ENCODE measurements around the gene ATRNL1. TPM values are rescaled to one million over a fixed set of nuclear protein-coding genes. Genes with fewer than 3 reads are reported as not detected.
A peak's percentile ranks its signal among the peaks of the same experiment; 100 is the strongest.

Gene ATRNL1
- total and polyA plus RNA-seq, 2 donors from 2014 or later: 2.4 to 7.1 TPM

DNA sequence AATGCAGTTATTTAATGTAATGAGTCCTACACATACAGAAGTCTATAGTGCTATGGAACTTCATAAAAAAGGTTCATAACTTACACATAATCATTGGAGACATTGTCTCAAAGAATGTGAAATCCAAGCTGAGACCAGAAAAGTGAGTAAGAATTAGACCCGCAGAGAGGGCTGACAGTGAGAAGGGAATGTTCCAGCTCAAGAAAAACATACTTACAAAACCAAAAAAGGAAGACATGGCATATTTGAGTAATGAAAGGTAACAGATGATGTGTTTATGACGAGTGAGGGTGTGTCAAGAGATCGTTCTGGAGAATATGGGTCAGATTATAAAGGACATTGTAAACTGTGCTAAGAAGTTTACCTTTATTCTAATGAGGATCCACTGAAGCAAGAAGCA lies 566.5 kb downstream of the ATRNL1 start:
- no peaks in the 10 kb centered on the region for H3K36me3 ChIP-seq (ENCODE audit: control insufficient read depth in 2 of 3, insufficient read depth in 3 of 3, low read length in 3 of 3)
- H3K9me3 ChIP-seq (ENCODE audit: control insufficient read depth in 2 of 3, insufficient read depth in 1 of 3, low read length in 3 of 3): no peaks in the 10 kb centered on the region
- TF ChIP-seq, protein P1, sequence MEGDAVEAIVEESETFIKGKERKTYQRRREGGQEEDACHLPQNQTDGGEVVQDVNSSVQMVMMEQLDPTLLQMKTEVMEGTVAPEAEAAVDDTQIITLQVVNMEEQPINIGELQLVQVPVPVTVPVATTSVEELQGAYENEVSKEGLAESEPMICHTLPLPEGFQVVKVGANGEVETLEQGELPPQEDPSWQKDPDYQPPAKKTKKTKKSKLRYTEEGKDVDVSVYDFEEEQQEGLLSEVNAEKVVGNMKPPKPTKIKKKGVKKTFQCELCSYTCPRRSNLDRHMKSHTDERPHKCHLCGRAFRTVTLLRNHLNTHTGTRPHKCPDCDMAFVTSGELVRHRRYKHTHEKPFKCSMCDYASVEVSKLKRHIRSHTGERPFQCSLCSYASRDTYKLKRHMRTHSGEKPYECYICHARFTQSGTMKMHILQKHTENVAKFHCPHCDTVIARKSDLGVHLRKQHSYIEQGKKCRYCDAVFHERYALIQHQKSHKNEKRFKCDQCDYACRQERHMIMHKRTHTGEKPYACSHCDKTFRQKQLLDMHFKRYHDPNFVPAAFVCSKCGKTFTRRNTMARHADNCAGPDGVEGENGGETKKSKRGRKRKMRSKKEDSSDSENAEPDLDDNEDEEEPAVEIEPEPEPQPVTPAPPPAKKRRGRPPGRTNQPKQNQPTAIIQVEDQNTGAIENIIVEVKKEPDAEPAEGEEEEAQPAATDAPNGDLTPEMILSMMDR (IDR thresholded peaks at IDR 0.05; ENCODE audit: borderline replicate concordance, extremely low read depth, insufficient read depth): no peak
- H3K27me3 ChIP-seq (ENCODE audit: control insufficient read depth, insufficient read depth, low read length): no peaks in the 10 kb centered on the region
- no peak overlapping the region for H3K4me3 ChIP-seq (ENCODE audit: low read length in 3 of 3)
- intact Hi-C loops (cut with DNase I): no loop called here
- FAIRE-seq (no peak), DNase-seq (no peak)
- no peaks in the 10 kb centered on the region for H3K4me1 ChIP-seq (ENCODE audit: control insufficient read depth in 2 of 3, insufficient read depth in 2 of 3, low read depth in 1 of 3, low read length in 3 of 3)
- no peak overlapping the region for H3K9ac ChIP-seq (ENCODE audit: low read length in 3 of 3)
- H3K27ac ChIP-seq (ENCODE audit: low read depth in 2 of 2, low read length in 2 of 2): no peak overlapping the region

DNA sequence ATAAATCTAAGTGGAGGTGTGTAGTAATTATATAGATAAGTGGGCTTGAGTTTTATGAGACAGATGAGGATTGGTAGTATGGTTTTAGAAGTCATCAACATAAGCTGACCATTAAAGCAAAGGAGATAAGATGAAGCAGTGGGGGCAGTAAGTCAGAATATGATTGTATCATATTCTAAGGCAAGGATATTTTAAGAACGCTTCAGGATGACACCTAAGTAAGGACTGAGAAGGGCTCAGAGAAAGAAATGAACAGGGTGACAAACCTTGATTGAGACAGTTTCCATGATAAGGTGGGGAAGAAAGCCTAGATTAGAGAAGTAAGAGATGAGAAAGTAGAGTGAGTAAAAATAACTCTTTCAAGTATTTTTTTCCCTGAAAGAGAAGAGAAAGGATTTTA lies 567.2 kb downstream of the ATRNL1 start:
- Histone ChIP-seq H3K4me1 (ENCODE audit: control insufficient read depth in 2 of 3, insufficient read depth in 2 of 3, low read depth in 1 of 3, low read length in 3 of 3) (no peaks in the 10 kb centered on the region), H3K9ac (ENCODE audit: low read length in 3 of 3) (no peak overlapping the region), H3K36me3 (ENCODE audit: control insufficient read depth in 2 of 3, insufficient read depth in 3 of 3, low read length in 3 of 3) (no peaks in the 10 kb centered on the region), H3K4me3 (ENCODE audit: low read length in 3 of 3) (no peak overlapping the region), H3K9me3 (ENCODE audit: control insufficient read depth in 2 of 3, insufficient read depth in 1 of 3, low read length in 3 of 3) (no peaks in the 10 kb centered on the region), H3K27ac (ENCODE audit: low read depth in 2 of 2, low read length in 2 of 2) (no peak overlapping the region), H3K27me3 (ENCODE audit: control insufficient read depth, insufficient read depth, low read length) (no peaks in the 10 kb centered on the region)
- TF ChIP-seq, protein P1 (IDR thresholded peaks at IDR 0.05; ENCODE audit: borderline replicate concordance, extremely low read depth, insufficient read depth): no peak
- intact Hi-C loops (cut with DNase I): no loop called here
- FAIRE-seq (no peak), DNase-seq (no peak)

DNA sequence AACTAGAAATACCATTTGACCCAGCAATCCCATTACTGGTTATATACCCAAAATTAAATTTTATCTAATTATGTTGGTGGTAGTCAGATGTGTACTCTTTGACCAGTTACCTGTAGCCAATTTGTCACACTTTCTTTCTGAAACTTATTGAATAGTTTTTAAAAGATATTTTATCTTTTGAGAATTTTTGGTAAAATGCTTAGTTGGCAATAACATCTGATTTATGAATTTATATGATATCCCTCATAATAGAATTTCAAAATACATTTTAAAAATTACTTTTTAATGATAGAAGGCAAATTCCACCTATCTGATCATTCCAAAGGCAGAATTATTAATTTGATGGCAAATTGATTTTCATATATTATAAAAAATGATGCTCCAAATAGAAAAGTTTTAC lies 569.3 kb downstream of the ATRNL1 start:
- FAIRE-seq: peak; percentile 67
- intact Hi-C loops (cut with DNase I): no loop called here

More for the DNA sequence above, 569.3 kb downstream of the ATRNL1 start:
- no peaks in the 10 kb centered on the region for H3K36me3 ChIP-seq (ENCODE audit: control insufficient read depth in 2 of 3, insufficient read depth in 3 of 3, low read length in 3 of 3)
- TF ChIP-seq, protein P1 (IDR thresholded peaks at IDR 0.05; ENCODE audit: borderline replicate concordance, extremely low read depth, insufficient read depth): no peak
- H3K4me1 ChIP-seq (ENCODE audit: control insufficient read depth in 2 of 3, insufficient read depth in 2 of 3, low read depth in 1 of 3, low read length in 3 of 3): no peaks in the 10 kb centered on the region
- H3K4me3 ChIP-seq (ENCODE audit: low read length in 3 of 3): no peak overlapping the region
- H3K27ac ChIP-seq (ENCODE audit: low read depth in 2 of 2, low read length in 2 of 2): no peak overlapping the region
- H3K27me3 ChIP-seq (ENCODE audit: control insufficient read depth, insufficient read depth, low read length): no peaks in the 10 kb centered on the region
- no peak overlapping the region for H3K9ac ChIP-seq (ENCODE audit: low read length in 3 of 3)
- no peak for DNase-seq
- H3K9me3 ChIP-seq (ENCODE audit: control insufficient read depth in 2 of 3, insufficient read depth in 1 of 3, low read length in 3 of 3): no peaks in the 10 kb centered on the region

Measured in kidney (tissue), 14 donors.